GM10847 (cell line): ENCODE results near the gene ITGA11.

Source experiments
- POLR2A ChIP-seq: IDR thresholded peaks from 2 replicates; pipeline ENCODE4 v1.6.1; 2011; ENCODE audit not compliant: insufficient read length; ENCODE audit errors: extremely low read depth

Gene ITGA11

DNA sequence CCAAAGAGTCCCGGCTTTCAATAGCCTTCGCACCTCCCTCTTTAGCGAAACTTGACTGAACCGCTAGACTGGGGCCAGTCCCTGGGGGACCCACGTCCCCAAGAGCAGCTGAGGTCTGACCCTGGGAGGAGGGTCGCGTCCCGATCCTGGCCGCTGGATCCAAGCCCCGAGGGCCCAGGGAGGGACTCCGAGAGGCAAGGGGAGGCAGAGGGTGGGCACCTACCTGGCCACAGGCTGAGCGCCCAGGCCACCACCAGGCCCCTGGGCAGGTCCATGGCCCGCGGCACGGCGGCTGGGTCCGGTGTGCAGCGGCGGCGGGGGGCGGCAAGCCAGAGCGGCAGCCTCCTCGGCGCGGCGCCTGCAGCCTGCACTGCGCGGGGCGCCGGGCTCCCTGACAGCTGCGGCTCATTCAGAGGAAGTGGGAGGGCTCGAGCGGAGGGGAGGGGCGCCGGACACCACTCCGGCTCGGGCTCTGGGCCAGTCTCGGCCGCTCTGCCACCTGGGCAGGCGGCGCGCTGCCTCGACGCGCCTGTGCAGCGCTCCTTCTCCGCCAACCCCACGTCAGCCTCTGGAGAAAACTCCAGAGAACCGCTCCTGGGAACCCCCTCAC is at the start of gene ITGA11:
Gene ITGA11, minus strand, starts transcription at position 372 of the 610 bp plus-strand sequence. Its CDS starts 97 bp downstream, at position 275.
- TF ChIP-seq POLR2A, result no peak

DNA sequence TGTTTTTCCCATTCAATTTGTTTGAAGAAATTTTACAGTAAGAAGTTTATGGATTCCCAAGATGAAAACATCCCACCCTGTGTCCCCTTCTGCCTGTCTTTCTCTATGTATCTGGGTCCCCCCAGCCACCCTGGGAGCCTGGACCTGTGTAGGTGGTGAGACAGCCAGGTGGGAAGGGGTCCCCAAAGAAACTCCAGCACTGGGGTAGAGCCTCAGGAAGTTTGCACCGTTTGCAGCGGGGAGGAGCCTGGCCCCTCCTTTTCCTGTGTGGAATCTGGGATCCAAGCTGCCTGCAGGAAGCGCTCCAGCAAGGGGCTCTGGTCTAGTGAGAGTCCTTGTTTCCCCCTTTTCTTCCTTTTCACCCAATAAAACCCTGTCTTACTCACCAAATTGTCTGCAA is 49.4 kb upstream of the ITGA11 start:
- TF ChIP-seq POLR2A, result no peak

- TF ChIP-seq POLR2A, result no peak
These were observed 48.3 kb upstream of the ITGA11 start for GRCh38 chr15:68480296-68480695.

- no peak for TF ChIP-seq POLR2A
These were observed 47.9 kb upstream of the ITGA11 start for GRCh38 chr15:68479870-68480269.

- TF ChIP-seq POLR2A, result no peak
These were observed 47.4 kb upstream of the ITGA11 start for GRCh38 chr15:68479406-68479805.

GRCh38 chr15:68478853-68479252 is 46.9 kb upstream of the ITGA11 start:
- no peak for TF ChIP-seq POLR2A

- TF ChIP-seq POLR2A, result no peak
These were observed 43.5 kb upstream of the ITGA11 start for GRCh38 chr15:68475449-68475848.

GRCh38 chr15:68471541-68471940 is 39.6 kb upstream of the ITGA11 start:
- TF ChIP-seq POLR2A, result no peak

- no peak for TF ChIP-seq POLR2A
These were observed 39.0 kb upstream of the ITGA11 start for GRCh38 chr15:68470976-68471375.

- no peak for TF ChIP-seq POLR2A
These were observed 38.2 kb upstream of the ITGA11 start for GRCh38 chr15:68470049-68470742.

GRCh38 chr15:68469162-68470048 is 37.4 kb upstream of the ITGA11 start:
- TF ChIP-seq POLR2A, result no peak

DNA sequence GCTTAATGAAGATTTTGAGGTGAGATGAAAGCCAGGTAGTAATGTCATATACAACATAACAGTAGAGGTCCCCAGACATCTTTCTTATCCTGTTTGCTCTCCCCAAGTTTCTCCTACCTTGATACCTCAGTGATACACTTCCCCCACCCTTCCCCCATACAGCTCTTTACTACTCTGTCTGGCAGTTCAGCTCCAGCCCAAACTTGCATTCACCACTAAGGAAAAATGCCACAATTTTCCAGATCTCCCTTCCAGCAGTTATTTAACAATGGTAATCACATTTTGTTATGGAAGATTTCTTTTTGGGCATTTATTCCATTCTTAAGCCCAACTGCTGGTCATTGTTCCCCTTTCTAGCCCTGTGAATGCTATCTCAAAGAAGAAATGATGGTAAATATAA is 34.9 kb upstream of the ITGA11 start:
- no peak for TF ChIP-seq POLR2A

DNA sequence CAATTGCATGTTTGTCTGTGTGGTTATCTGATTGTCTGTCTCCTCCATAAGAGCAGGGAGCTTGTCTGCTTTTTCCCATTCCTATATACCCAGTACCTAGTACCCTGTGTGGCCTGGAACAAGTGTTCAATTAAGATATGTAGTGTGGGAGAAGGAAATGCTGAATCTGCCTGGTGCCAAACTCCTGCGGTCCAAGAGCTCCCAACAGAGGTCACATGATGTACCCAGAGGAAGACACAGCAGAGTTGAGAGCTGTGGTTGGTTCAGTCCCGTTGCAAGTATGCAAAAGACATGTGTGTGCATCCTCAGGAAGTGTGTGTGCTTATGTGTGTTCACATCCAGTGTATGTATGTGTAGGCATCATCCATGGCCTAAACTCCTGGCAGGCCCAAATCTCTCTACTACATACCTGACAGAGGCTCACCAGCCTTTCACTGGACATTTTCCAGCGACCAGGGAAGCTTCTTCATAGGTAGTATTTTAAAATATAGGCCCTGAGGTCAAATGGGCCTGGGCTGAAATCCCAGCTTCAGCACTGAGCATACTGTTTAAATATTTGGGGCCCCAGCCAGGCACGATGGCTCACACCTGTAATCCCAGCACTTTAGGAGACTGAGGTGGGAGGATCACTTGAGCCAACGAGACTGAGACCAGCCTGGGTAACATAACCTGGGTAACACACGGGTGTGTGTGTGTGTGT is 34.0 kb upstream of the ITGA11 start:
- no peak for TF ChIP-seq POLR2A

DNA sequence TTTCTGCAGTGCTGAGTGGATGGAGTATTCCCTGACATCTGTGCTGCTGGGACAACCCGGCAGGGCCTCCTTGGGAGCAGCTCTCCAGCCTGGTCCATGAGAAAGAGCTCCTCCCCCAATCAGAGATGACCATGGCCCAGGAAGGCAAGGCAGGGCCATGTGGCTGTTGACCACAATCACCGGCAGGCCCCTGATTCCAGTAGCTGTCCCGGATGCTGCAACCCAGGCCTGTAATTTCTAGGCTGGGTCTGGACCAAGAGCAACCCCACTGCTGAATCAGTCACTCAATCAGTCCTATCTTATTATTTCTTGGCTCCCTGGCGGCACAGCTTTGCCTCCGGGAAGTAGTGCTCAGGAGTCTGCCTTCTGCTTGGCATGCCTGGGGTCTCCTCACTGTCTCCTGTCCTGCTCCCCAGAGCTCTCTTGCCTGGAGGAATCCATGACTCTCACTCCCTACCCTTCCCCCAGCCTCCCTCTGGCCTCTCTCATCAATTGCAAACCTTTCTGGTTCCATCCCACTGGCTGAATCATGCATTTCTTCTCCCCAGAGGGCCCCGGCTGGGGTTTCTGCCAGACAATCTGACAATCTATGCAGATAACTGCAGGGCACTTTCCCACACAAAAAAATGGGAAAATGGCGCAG is 32.6 kb upstream of the ITGA11 start:
- TF ChIP-seq POLR2A, result no peak

DNA sequence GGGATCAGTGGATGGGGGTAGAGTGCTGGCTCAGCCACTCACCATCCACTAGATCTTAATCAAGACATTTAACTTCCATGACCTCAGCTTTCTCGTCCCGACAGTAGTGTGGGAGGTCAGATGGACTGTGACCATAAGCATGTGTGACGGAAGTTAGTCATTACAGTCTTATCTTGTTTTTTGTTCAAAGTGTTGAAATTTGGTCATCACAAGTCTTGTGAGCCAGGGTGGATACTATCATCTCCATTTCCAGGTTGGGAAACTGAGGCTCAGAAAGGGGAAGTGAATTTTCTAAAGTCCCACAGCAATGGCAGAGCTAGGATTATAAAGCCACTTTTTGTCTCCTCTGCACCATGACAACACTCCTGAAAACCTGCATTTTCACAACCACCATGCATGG is 32.0 kb upstream of the ITGA11 start:
- no peak for TF ChIP-seq POLR2A

DNA sequence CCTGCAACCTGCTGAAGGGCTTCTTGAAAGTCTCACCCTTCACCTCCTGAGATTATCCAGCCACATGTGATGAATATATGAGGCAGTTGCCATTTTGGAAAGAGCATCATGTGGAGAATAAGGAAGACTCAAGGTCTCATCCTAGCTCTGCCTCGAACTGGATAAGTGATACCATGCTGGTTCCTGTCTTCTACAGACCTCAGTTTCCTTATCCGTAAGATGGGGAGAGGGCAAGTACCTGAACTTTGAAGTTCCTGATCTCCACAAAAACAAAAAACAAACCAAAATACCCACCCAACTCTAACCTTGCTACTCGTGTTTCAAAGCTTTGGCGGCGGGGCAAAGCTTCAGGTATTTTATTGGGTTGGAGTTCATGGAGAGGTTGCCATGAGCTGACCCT is 31.5 kb upstream of the ITGA11 start:
- no peak for TF ChIP-seq POLR2A
